A549 (cell line): Measurements from ENCODE around the gene PYCARD. TPM values are rescaled to one million over a fixed set of nuclear protein-coding genes. Genes with fewer than 3 reads are reported as not detected.
"Not testable (repeated sequence)": the region's sequence is repeated elsewhere in the genome, so short reads cannot be mapped to it uniquely, and the experiment has no call there.

Experiments
- ATAC-seq, 2 experiments: fragments of 200-7000 bp in 1 of 2; fragments of >200 bp in 1 of 2; cut with Nextera tagmentation in 1 of 2; cut with Tn5 transposase in 1 of 2; 3 replicates each; pipeline versions ENCODE4 v1.8.0 to v1.9.1; 2018 to 2020; ENCODE audit warnings: mild to moderate bottlenecking in 1 of 2, moderate library complexity in 1 of 2
- CTCF ChIA-PET: fragments of 300-600 bp; sonication (Branson Sonifier 250); formaldehyde crosslinking; extraction: SDS; loops from one replicate; lab custom pipeline; 2021; ENCODE audit warnings: antibody characterized with exemption, inconsistent platforms; lab: Yijun Ruan, JAX
- POLR2A ChIA-PET: fragments of 350-600 bp; formaldehyde crosslinking; extraction: SDS; loops from one replicate; lab custom pipeline; 2021; ENCODE audit warnings: antibody characterized with exemption, inconsistent platforms; lab: Yijun Ruan, JAX
- DNase-seq, 2 experiments: peaks; one replicate each; pipeline versions ENCODE4 v3.0.0 to v3.0.0-alpha.2; 2011 to 2016; ENCODE audit warnings: low read depth in 1 of 2, low spot score in 1 of 2
- FAIRE-seq: peaks from 2 replicates; lab custom pipeline; 2011; peaks lifted over from hg19 to GRCh38; lab: Jason Lieb, UNC
- H3K27ac ChIP-seq, 2 experiments: fragments of >200 bp; sonication (Bioruptor Twin); formaldehyde crosslinking; 3 replicates each; pipeline ENCODE4 v1.5.1; 2016 to 2017
- H3K4me1 ChIP-seq: fragments of >200 bp; sonication (Bioruptor Twin); formaldehyde crosslinking; 3 replicates; pipeline ENCODE4 v1.6.1; 2016
- H3K4me2 ChIP-seq: fragments of >200 bp; sonication (Bioruptor Twin); formaldehyde crosslinking; 3 replicates; pipeline ENCODE4 v1.6.1; 2016
- H3K4me3 ChIP-seq: fragments of >200 bp; sonication (Bioruptor Twin); formaldehyde crosslinking; 3 replicates; pipeline ENCODE4 v1.5.1; 2016
- H3K9me3 ChIP-seq: fragments of >200 bp; sonication (Bioruptor Twin); formaldehyde crosslinking; 3 replicates; pipeline ENCODE4 v1.6.1; 2016
- CHD2 ChIP-seq: fragments of 150-350 bp; IDR thresholded peaks from 2 replicates; pipeline ENCODE4 v1.6.1; 2014; ENCODE audit warnings: low read length; ENCODE audit not compliant: partially characterized antibody
- EHF ChIP-seq: fragments of 250-450 bp; sonication (Bioruptor Pico); IDR thresholded peaks from 2 replicates; pipeline ENCODE4 v1.5.0; 2020; ENCODE audit warnings: mild to moderate bottlenecking
- EHMT2 ChIP-seq: fragments of 200-600 bp; sonication (generic); IDR thresholded peaks from 2 replicates; pipeline ENCODE4 v1.6.1; 2016; ENCODE audit warnings: antibody characterized with exemption, low read depth, mild to moderate bottlenecking, moderate library complexity
- FOSB ChIP-seq: fragments of 250-450 bp; sonication (Bioruptor Pico); IDR thresholded peaks from 2 replicates; pipeline ENCODE4 v1.5.0; 2020; ENCODE audit warnings: mild to moderate bottlenecking, moderate library complexity
- HDAC2 ChIP-seq: fragments of 200-600 bp; sonication (generic); IDR thresholded peaks from 2 replicates; pipeline ENCODE4 v1.6.1; 2016
- HOXA7 ChIP-seq: fragments of 250-450 bp; sonication (Bioruptor Pico); IDR thresholded peaks from 2 replicates; pipeline ENCODE4 v1.5.0; 2020; ENCODE audit warnings: mild to moderate bottlenecking, moderate library complexity
- HOXB13 ChIP-seq: fragments of 250-450 bp; sonication (Bioruptor Pico); IDR thresholded peaks from 2 replicates; pipeline ENCODE4 v1.5.0; 2020; ENCODE audit warnings: low read depth, mild to moderate bottlenecking, moderate library complexity
- KDM1A ChIP-seq: fragments of 200-600 bp; sonication (generic); IDR thresholded peaks from 2 replicates; pipeline ENCODE4 v1.6.1; 2016; ENCODE audit warnings: low read depth, mild to moderate bottlenecking
- MAZ ChIP-seq: fragments of 150-350 bp; IDR thresholded peaks from 2 replicates; pipeline ENCODE4 v1.6.1; 2014; ENCODE audit warnings: antibody characterized with exemption, low read depth, low read length, borderline replicate concordance
- NFE2L2 ChIP-seq: fragments of 150-350 bp; conservative IDR thresholded peaks from 2 replicates; pipeline ENCODE4 v1.6.1; 2014; ENCODE audit warnings: low read length
- NPAS2 ChIP-seq: fragments of 250-450 bp; sonication (Bioruptor Pico); IDR thresholded peaks from 2 replicates; pipeline ENCODE4 v1.8.0; 2022; ENCODE audit warnings: mild to moderate bottlenecking, moderate library complexity, borderline replicate concordance
- POLR2A ChIP-seq: IDR thresholded peaks from 2 replicates; pipeline ENCODE4 v1.6.1; 2012; ENCODE audit warnings: mild to moderate bottlenecking, low read length
- POLR2AphosphoS2 ChIP-seq: conservative IDR thresholded peaks from 2 replicates; pipeline ENCODE4 v1.6.1; 2012; ENCODE audit warnings: low read length, improper control_type of control experiment, inconsistent platforms
- RAD21 ChIP-seq, 2 experiments: fragments of >200 bp in 1 of 2; sonication (Bioruptor Twin) in 1 of 2; formaldehyde crosslinking in 1 of 2; IDR thresholded peaks in 1 of 2; conservative IDR thresholded peaks in 1 of 2; 2 replicates in 1 of 2; 3 replicates in 1 of 2; pipeline ENCODE4 v1.6.1; 2012 to 2018; ENCODE audit warnings: inconsistent platforms in 1 of 2
- RCOR1 ChIP-seq: fragments of 150-350 bp; IDR thresholded peaks from 2 replicates; pipeline ENCODE4 v1.6.1; 2014; ENCODE audit warnings: antibody characterized with exemption, low read length, low read depth
- SREBF2 ChIP-seq: fragments of 450-650 bp; IDR thresholded peaks from 2 replicates; pipeline ENCODE4 v1.6.1; 2014; ENCODE audit warnings: mild to moderate bottlenecking, moderate library complexity
- ZC3H11A ChIP-seq: fragments of 450-650 bp; IDR thresholded peaks from 2 replicates; pipeline ENCODE4 v1.6.1; 2014; ENCODE audit warnings: antibody characterized with exemption, mild to moderate bottlenecking
- WGBS: methylation state at CpG from one replicate; pipeline ENCODE4 v1.1.6; 2017; ENCODE audit errors: missing lambda C conversion rate; 5-methylcytosine and 5-hydroxymethylcytosine counted together
- polyA plus RNA-seq, 4 experiments: library from polyadenylated mRNA; depleted of rRNA in 3 of 4; stranded (reverse); fragments of >200 nt; fragmentation: RNase III in 1 of 4; extraction: RNeasy Plus Mini Kit Qiagen cat#74134 plus additional on column Dnase treatment in 1 of 4; gene quantifications; 2 replicates in 3 of 4; 3 replicates in 1 of 4; pipeline ENCODE4 v1.2.3, GENCODE V29; 2011 to 2017
- TF ChIP-seq, protein P1 (sequence below): fragments of >200 bp; sonication (Bioruptor Twin); formaldehyde crosslinking; IDR thresholded peaks from 2 replicates; pipeline ENCODE4 v1.6.1; 2016
- TF ChIP-seq, protein P2 (sequence below): IDR thresholded peaks from 2 replicates; pipeline ENCODE4 v1.6.1; 2012; ENCODE audit warnings: low read depth, borderline replicate concordance
- TF ChIP-seq, protein P3 (sequence below): fragments of >200 bp; sonication (Bioruptor Twin); formaldehyde crosslinking; IDR thresholded peaks from 3 replicates; pipeline ENCODE4 v1.5.1; 2016
- TF ChIP-seq, protein P4 (sequence below): IDR thresholded peaks from 2 replicates; pipeline ENCODE4 v1.6.1; 2012
- TF ChIP-seq, protein P5 (sequence below): fragments of >200 bp; sonication (Bioruptor Twin); formaldehyde crosslinking; IDR thresholded peaks from 3 replicates; pipeline ENCODE4 v1.6.1; 2016
- TF ChIP-seq, protein P6 (sequence below): fragments of 250-450 bp; sonication (Bioruptor Pico); IDR thresholded peaks from 2 replicates; pipeline ENCODE4 v1.5.0; 2020; ENCODE audit warnings: low read depth, mild to moderate bottlenecking, moderate library complexity

The PYCARD gene
- polyA plus RNA-seq, 2 of the 4 experiments (the other 2 are of a cell fraction) = 16.1 to 30.1 TPM

DNA sequence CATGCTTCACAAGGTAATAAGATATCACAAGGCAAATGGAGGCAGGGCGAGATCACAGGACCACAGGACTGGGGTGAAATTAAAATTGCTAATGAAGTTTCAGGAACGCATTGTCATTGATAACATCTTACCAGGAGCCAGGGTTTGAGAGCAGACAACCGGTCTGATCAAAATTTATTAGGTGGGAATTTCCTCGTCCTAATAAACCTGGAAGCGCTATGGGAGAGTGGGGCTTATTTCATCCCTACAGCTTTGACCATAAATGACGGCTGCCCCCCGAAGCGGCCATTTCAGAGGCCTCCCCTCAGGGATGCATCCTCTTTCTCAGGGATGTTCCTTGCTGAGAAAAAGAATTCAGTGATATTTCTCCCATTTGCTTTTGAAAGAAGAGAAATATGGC lies 43.0 kb upstream of the PYCARD start:
- H3K4me3 ChIP-seq, H3K4me2 ChIP-seq, H3K9me3 ChIP-seq, H3K27ac ChIP-seq, FAIRE-seq, ATAC-seq, POLR2A ChIA-PET, DNase-seq, H3K4me1 ChIP-seq, CTCF ChIA-PET: not testable (repeated sequence)
- WGBS = 79% methylated on average over 8 of the region's 8 CpGs

DNA sequence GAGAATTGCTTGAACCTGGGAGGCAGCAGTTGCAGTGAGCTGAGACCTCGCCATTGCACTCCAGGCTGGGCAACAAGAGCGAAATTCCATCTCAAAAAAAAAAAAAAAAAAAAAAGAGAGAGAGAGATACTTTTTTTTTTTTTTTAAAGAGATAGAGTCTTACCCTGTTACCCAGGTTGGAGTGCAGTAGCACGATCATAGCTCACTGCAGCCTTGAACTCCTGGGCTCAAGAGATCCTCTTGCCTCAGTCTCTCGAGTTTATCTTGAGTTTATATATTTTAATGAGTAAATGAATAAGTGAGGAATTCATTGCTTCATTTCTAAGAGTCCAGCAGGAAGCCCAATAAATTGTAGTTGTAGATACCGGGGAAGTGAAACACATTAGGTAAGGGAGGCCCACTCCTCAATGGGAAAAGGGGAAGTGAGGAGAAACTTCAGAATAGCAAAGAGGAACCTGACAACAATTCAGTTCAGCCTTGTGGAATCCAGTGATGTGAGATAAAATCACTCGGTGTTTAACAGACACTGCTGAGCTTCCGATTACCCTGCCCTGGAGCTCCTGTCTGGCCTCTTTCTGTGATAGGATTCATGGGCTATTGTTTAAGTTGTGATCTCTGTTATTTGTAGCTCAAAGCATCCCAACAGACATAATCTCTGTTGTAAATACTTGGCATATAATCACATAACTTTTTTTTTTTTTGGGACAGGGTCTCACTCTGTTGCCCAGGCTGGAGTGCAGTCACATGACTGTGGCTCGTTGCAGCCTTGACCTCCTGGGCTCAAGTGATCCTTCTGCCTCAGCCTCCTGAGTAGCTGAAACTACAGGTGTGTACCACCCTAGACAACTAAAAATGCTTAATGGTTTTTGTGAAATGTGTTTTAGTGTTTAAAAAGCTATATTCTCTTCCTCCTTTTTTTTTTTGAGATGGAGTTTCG lies 41.4 kb upstream of the PYCARD start:
- H3K27ac ChIP-seq = no peak overlapping the region
- H3K4me1 ChIP-seq = no peaks in the 10 kb centered on the region
- DNase-seq (no peak), FAIRE-seq (no peak), ATAC-seq (no peak)
- H3K4me2 ChIP-seq = no peak overlapping the region
- POLR2A ChIA-PET = no interaction called here
- CTCF ChIA-PET = interaction anchor here (0.6 to 1.7 kb wide), 3 partner anchors 102 to 432 kb away, joined by 3 to 5 read pairs (median 3); no protein-coding TSS in a partner anchor
- TF ChIP-seq EHMT2 (no peak), POLR2A (no peak), HOXB13 (no peak)
- TF ChIP-seq, protein P1, sequence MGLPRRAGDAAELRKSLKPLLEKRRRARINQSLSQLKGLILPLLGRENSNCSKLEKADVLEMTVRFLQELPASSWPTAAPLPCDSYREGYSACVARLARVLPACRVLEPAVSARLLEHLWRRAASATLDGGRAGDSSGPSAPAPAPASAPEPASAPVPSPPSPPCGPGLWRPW = no peak
- TF ChIP-seq, protein P2, sequence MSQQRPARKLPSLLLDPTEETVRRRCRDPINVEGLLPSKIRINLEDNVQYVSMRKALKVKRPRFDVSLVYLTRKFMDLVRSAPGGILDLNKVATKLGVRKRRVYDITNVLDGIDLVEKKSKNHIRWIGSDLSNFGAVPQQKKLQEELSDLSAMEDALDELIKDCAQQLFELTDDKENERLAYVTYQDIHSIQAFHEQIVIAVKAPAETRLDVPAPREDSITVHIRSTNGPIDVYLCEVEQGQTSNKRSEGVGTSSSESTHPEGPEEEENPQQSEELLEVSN = no peak
- no peaks in the 10 kb centered on the region for H3K9me3 ChIP-seq
- no peak overlapping the region for H3K4me3 ChIP-seq
- WGBS = 62% methylated on average over 9 of the region's 9 CpGs

DNA sequence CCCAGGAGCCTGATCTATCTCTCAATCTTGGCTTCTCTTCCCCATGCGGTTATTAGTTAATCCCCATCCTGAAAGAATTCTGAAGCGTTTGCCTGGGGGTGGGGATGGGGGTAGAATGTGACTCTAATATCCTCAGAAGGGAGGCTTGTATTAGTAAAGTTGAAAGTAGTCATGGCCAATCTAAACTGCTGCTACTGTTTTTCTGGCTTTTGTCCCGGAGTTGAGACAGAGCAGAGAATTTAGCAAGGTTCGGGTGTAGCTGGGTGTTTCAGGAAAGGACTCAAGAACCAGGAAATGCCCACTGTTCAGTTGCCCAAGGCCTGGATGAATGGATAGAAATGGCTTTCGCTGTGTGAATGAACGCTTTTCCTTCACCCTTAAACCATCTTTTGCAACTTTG lies 39.6 kb upstream of the PYCARD start:
- Histone ChIP-seq H3K27ac (no peak overlapping the region), H3K9me3 (no peaks in the 10 kb centered on the region), H3K4me2 (no peak overlapping the region), H3K4me3 (no peak overlapping the region), H3K4me1 (no peaks in the 10 kb centered on the region)
- no peak for TF ChIP-seq EHF
- no peak for TF ChIP-seq KDM1A
- TF ChIP-seq, protein P3, sequence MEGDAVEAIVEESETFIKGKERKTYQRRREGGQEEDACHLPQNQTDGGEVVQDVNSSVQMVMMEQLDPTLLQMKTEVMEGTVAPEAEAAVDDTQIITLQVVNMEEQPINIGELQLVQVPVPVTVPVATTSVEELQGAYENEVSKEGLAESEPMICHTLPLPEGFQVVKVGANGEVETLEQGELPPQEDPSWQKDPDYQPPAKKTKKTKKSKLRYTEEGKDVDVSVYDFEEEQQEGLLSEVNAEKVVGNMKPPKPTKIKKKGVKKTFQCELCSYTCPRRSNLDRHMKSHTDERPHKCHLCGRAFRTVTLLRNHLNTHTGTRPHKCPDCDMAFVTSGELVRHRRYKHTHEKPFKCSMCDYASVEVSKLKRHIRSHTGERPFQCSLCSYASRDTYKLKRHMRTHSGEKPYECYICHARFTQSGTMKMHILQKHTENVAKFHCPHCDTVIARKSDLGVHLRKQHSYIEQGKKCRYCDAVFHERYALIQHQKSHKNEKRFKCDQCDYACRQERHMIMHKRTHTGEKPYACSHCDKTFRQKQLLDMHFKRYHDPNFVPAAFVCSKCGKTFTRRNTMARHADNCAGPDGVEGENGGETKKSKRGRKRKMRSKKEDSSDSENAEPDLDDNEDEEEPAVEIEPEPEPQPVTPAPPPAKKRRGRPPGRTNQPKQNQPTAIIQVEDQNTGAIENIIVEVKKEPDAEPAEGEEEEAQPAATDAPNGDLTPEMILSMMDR = no peak
- no peak for TF ChIP-seq NFE2L2
- TF ChIP-seq, protein P1 = no peak
- TF ChIP-seq NPAS2 (CRISPR knock-in tag) = no peak
- no peak for TF ChIP-seq FOSB (CRISPR knock-in tag)
- TF ChIP-seq CHD2 = no peak
- TF ChIP-seq, protein P4, sequence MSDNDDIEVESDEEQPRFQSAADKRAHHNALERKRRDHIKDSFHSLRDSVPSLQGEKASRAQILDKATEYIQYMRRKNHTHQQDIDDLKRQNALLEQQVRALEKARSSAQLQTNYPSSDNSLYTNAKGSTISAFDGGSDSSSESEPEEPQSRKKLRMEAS = no peak
- TF ChIP-seq RAD21 (conservative IDR thresholded peaks at IDR 0.05 in 1 of 2, IDR thresholded peaks at IDR 0.05 in 1 of 2) = no peak
- FAIRE-seq = no peak
- ATAC-seq = no peak
- CTCF ChIA-PET = no interaction called here
- POLR2A ChIA-PET = no interaction called here
- no peak for DNase-seq
- WGBS = 66% methylated on average over 6 of the region's 6 CpGs

DNA sequence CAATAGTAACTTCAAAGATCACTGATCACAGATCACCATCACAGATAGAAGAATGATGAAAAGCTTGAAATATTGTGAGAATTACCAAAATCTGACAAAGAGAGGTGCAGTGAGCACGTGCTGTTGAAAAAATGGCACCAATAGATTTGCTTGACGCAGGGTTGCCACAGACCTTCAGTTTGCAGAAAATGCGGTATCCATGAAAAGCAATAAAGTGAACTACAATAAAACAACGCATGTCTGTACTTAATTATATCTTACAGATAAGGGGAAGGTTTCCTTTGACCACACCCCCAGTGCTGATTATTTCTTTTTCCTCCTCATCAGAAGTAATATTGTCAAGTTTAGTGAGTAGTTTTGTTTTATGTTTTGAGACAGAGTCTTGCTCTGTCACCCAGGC lies 35.5 kb upstream of the PYCARD start:
- Histone ChIP-seq H3K4me1 (no peaks in the 10 kb centered on the region), H3K4me2 (no peak overlapping the region), H3K4me3 (no peak overlapping the region), H3K27ac (no peak overlapping the region), H3K9me3 (no peaks in the 10 kb centered on the region)
- ATAC-seq = no peak
- FAIRE-seq = no peak
- WGBS = 80% methylated on average over 4 of the region's 4 CpGs
- POLR2A ChIA-PET = no interaction called here
- CTCF ChIA-PET = interaction anchor here (1.2 kb wide), 1 partner anchor 11 kb away, joined by 3 read pairs; no protein-coding TSS in a partner anchor
- no peak for DNase-seq
- TF ChIP-seq FOSB (CRISPR knock-in tag) = no peak
- no peak for TF ChIP-seq HOXA7 (CRISPR knock-in tag)
- TF ChIP-seq EHF = no peak
- no peak for TF ChIP-seq SREBF2
- no peak for TF ChIP-seq HDAC2
- TF ChIP-seq RAD21 (conservative IDR thresholded peaks at IDR 0.05 in 1 of 2, IDR thresholded peaks at IDR 0.05 in 1 of 2) = no peak
- no peak for TF ChIP-seq POLR2AphosphoS2
- no peak for TF ChIP-seq ZC3H11A
- no peak for TF ChIP-seq POLR2A
- TF ChIP-seq, protein P5, sequence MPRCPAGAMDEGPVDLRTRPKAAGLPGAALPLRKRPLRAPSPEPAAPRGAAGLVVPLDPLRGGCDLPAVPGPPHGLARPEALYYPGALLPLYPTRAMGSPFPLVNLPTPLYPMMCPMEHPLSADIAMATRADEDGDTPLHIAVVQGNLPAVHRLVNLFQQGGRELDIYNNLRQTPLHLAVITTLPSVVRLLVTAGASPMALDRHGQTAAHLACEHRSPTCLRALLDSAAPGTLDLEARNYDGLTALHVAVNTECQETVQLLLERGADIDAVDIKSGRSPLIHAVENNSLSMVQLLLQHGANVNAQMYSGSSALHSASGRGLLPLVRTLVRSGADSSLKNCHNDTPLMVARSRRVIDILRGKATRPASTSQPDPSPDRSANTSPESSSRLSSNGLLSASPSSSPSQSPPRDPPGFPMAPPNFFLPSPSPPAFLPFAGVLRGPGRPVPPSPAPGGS = no peak
- TF ChIP-seq MAZ = no peak
- TF ChIP-seq, protein P4 = no peak
- no peak for TF ChIP-seq RCOR1
- TF ChIP-seq, protein P6, sequence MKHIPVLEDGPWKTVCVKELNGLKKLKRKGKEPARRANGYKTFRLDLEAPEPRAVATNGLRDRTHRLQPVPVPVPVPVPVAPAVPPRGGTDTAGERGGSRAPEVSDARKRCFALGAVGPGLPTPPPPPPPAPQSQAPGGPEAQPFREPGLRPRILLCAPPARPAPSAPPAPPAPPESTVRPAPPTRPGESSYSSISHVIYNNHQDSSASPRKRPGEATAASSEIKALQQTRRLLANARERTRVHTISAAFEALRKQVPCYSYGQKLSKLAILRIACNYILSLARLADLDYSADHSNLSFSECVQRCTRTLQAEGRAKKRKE = no peak
